RCC 7860 (cell line): ENCODE results near the gene ECPAS.
A peak's percentile ranks its signal among the peaks of the same experiment; 100 is the strongest.
"Not testable (repeated sequence)": the region's sequence is repeated elsewhere in the genome, so short reads cannot be mapped to it uniquely, and the experiment has no call there.

Experiments
- DNase-seq: peaks from one replicate; pipeline ENCODE4 v3.0.0-alpha.2; 2015; ENCODE audit warnings: low spot score
- FAIRE-seq: peaks from 2 replicates; lab custom pipeline; 2012; peaks lifted over from hg19 to GRCh38; lab: Jason Lieb, UNC

The ECPAS gene

DNA sequence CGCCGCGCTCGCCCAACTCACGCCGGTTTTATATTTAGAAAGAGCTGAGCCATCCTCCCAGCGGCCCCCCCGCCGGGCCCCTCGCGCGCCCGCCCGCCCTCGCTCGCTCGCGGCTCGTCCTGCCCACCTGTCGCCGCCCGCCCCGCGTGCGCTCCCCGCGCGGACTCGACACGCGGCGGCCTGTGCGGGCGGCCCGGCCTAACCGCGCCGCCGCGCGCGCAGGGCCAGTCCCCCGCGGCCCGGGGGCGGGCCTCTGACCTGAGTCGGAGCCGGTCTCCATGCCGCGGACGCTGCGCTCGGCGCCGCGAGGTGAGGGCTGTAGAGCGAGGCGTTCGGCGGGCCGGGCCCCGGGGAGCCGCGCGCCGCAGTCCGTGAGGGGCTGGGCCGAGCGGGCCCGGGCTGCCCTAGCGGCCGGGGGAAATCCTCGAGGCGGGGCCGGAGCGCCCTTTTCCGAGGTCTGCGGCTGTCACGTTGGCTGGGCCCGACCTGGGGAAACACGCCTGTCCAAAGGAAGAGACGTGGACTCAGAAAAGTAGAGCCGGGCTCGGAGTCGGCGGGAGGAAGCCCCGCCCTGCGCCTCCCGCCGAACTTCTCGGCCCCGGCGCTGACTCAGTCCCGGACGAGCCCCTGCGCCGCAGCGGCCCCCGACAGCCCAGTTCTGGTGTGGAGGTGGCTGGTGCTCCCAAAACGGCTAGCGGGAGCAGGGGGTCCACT is at the start of gene ECPAS:
Gene ECPAS (minus strand): TSS at position 526 of the 714 bp plus-strand sequence. CDS start 11,465 bp downstream, outside the sequence.
- DNase-seq = peak; percentile 76
- FAIRE-seq = peak; percentile 23

- DNase-seq = peak; percentile 28
- no peak for FAIRE-seq
These were observed 49.1 kb upstream of the ECPAS start for GRCh38 chr9:111533099-111533790.

GRCh38 chr9:111531716-111532115 is 47.5 kb upstream of the ECPAS start:
- no peak for DNase-seq
- FAIRE-seq = no peak

GRCh38 chr9:111529787-111530186 is 45.6 kb upstream of the ECPAS start:
- FAIRE-seq (no peak), DNase-seq (no peak)

- FAIRE-seq = no peak
- DNase-seq = no peak
These were observed 43.2 kb upstream of the ECPAS start for GRCh38 chr9:111527347-111527746.

DNA sequence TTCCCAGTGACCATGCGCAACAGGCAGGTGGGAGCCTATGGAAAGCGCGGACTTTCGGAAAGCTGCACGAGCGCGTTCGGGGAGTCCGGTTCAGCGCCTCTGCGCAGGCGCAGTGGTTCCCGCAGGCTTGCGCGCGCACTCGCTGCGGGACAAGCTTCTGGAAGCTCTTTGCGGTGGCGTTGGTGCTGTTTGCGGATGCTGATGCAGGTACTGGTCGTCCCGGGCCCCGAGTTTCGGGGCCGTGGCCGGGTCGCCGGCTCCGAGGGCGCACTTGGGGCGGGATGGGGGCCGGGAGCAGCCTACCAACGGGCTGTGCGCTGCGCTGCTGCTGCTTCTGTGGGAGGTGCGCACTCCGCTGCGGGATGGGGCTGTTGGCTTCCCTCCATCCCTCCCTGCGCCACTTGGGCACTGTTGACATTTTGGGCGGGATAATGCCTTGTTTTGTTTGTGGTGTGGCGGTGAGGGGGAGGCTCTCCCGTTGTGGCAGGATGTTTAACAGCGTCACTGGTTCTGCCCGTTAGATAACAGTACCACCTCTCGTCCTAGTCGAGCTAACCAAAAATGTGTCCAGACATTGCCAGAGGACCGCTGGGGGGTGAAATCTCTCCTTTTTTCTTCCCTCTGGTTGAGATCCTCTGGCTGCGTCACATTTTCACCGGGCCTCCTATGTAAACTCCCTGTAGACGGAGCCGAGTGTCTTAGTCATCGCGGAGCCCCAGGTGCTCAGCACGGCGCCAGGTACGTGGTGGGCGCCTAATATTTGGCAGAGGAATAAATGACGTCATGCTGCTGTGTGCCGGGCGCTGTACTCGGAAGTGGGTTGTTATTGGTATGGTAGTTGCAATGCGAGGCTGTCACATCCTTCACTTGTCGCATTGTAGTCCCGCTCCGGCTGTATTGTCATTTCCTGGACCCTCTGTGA is 41.1 kb upstream of the ECPAS start, which contains the start of gene ZNF483:
Gene ZNF483 (plus strand): TSS at position 124 of the 922 bp plus-strand sequence. CDS start 2,217 bp downstream, outside the sequence.
- FAIRE-seq (no peak), DNase-seq (peak; percentile 43)

- DNase-seq (no peak), FAIRE-seq (no peak)
These were observed 40.5 kb upstream of the ECPAS start for GRCh38 chr9:111524731-111525055.

GRCh38 chr9:111516061-111516465 is 31.9 kb upstream of the ECPAS start:
- DNase-seq = no peak
- FAIRE-seq = no peak

DNA sequence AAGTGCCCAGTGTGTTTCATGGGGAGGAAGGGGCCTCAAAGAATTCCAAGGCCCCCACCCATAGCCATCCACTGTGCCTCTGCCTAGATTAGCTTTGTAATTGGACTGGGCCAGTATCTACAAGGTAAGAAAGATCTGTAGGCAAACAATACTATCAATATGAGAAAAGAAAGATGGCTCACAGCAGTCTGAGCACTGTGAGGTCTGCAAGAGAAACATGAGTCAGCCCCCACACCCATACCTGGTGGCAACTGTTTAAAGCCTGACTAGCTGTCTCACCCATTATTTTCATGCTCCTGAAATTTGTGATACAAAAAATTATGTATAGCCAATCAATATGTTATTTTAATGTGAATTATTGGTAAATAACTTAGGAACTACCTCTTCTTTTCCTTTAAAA is 30.8 kb upstream of the ECPAS start:
- DNase-seq (no peak), FAIRE-seq (no peak)

DNA sequence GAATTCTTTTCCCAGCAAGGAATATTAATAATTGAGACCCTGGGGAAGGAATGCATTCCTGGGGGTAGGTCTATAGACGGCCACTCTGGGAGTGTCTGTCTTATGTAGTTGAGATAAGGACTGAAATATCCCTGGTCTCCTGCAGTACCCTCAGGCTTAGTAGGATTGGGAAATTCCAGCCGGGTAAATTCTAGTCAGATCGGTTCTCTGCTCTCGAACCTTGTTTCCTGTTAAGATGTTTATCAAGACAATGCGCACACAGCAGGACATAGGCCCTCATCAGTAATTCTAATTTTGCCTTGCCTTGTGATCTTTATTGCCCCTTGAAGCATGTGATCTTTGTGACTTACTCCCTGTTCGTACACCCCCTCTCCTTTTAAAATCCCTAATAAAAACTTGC is 27.4 kb upstream of the ECPAS start:
- FAIRE-seq, DNase-seq: not testable (repeated sequence)

DNA sequence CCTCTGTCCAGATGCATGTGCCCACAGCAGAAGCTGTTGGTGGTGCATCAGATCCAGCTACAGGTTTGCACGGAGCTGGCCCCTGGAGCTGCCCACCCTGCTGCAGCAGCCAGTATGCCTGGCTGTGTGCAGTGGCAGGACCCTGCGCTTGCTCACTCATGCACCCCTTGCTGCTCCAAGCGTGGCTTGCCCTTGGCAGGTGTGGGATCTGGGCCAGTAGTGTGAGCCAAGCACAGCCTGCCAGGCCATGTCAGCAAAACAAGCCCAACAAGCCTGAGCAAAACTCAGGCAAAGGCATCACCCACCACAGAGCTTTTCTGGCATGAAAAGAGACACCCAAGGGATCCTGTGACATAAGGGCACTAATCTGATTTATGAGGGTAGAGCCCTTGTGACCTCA is 18.3 kb upstream of the ECPAS start:
- FAIRE-seq (no peak), DNase-seq (no peak)

GRCh38 chr9:111501648-111502047 is 17.5 kb upstream of the ECPAS start:
- DNase-seq (no peak), FAIRE-seq (no peak)

DNA sequence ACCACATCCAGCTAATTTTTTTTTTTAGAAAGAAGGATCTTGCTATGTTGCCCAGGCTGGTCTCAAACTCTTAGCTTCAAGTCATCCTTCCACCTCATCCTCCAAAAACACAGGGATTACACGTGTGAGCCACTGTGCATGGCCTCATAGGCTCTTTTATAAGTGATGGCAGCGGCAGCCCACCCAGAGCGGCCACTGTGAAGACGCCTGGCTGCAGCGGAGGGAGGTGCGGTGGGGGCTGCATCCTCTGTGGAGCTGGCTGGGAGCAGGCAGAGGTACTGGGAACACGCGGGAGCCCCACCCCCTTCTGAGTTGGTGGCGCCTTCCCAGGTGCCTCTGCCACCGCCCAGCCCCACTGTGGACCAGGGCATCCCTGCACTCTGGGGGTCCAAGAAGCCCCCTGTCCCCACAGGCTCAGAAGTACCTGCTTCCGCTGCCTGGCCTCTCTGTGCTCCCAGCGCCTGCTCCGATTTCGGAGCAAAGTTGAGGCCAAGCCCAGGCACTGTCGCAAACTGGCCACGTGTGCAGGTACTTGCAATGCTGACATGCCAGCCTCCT is 16.9 kb upstream of the ECPAS start:
- no peak for DNase-seq
- FAIRE-seq = no peak

DNA sequence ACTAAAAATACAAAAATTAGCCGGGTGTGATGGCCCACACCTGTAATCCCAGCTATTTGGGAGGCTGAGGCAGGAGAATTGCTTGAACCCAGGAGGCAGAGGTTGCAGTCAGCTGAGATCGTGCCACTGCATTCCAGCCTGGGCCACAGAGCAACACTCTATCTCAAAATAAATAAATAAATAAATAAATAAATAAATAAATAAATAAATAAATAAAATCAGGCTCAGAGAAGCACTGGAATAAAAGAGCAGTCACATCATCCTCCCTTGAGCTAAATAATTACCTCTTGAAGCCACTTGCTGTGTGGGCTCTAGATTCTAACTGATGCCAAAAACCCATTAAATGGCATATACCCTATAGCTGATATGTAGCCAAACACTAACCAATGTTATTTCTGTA is 13.0 kb upstream of the ECPAS start:
- DNase-seq, FAIRE-seq: not testable (repeated sequence)

GRCh38 chr9:111484572-111484894 is 350 bp upstream of the ECPAS start:
- DNase-seq (no peak), FAIRE-seq (no peak)

- DNase-seq = no peak
These were observed 735 bp downstream of the ECPAS start for GRCh38 chr9:111483439-111483857.

GRCh38 chr9:111482694-111483438 is 1.3 kb downstream of the ECPAS start:
- DNase-seq (peak; percentile 24), FAIRE-seq (no peak)

More at GRCh38 chr9:111483439-111483857, 735 bp downstream of the ECPAS start:
- no peak for FAIRE-seq

DNA sequence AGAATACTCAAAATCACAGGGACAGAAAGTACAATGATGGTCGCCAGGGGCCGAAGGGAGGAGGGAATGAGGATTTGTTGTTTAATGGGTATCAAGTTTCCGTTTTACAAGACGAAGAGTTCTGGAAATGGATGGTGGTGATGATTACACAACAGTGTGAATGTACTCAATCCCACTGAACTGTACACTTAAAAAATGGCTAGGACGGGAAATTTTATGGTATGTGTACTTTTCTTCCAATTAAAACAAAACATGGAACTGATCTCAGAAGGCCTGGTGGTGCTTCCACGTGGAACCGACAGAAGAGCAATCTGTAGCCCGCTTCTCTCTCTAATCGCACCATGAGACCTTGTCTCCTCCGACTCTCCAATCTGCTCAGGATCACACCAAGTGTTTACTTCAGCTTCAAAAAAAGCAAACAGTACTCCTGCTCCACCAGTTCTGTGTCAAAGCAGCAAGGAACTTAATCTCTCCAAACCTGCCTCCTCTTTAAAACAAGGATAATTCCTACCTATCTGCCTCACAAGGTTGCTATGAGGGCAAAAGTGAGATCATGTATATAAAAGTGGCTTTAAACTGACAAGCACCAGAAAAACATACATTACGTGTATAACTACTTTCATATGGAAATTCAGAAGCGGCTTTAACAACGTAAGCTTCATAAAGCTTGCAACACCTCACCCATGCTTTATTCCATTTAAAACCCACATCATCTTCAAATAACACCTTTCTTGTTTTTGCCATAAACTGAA is 2.1 kb downstream of the ECPAS start:
- DNase-seq (no peak), FAIRE-seq (no peak)

GRCh38 chr9:111477677-111478076 is 6.5 kb downstream of the ECPAS start:
- DNase-seq = no peak
- no peak for FAIRE-seq

DNA sequence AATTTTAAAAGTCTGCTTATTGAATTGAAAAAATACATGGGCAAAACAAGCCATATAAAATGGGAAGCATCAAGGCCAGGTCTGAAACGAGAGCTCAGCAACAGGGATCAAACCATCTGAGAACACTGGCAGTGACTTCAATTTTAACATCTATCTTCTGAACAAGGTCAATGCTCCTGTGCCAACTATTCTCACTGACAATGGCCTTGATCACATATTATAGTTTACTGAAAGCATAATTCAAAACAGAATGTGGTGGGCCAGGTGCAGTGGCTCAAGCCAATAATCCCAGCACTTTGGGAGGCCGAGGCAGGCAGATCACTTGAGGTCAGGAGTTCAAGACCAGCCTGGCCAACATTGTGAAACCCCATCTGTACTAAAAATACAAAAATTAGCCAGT is 9.0 kb downstream of the ECPAS start:
- no peak for FAIRE-seq

More for the DNA sequence above, 9.0 kb downstream of the ECPAS start:
- DNase-seq = no peak
